ENCODE results near the gene FAM43A.

Gene FAM43A

DNA sequence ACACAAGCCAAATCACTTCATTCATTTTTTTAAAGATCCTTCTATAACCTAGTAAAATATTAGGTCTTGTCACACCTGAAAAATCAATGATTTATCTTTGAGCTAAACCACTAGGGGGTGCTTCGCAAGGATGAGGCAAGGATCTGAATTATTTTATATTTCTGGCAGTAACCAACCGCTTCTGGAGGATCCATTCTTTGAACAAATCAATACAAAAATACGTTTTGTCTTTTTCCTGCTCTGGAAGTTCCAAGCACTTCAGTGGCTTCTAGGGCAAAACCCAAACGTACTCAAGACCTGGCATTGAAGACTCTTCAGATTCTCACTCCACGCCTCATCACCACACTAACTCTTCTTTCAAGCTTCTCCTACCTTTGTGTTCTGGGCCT is 14.2 kb upstream of the FAM43A start:
- H3K4me2 ChIP-seq (ENCODE audit: low read length, poor library complexity, severe bottlenecking): peak overlapping the region; percentile 78
- H3K4ac ChIP-seq (ENCODE audit: low read depth in 1 of 2, low read length in 2 of 2): no peak overlapping the region
- peaks cover 0 to 8% of the 10 kb centered on the region in 2 experiments for H3K27me3 ChIP-seq (ENCODE audit: control insufficient read depth in 1 of 2, insufficient read depth in 1 of 2, low read length in 2 of 2)
- H4K8ac ChIP-seq (ENCODE audit: low read length): peak overlapping the region; percentile 27
- H2AFZ ChIP-seq (ENCODE audit: low read depth, low read length): peak overlapping the region; percentile 68
- H3K18ac ChIP-seq (ENCODE audit: low read depth in 1 of 2, low read length in 2 of 2): no peak overlapping the region
- H2BK12ac ChIP-seq (ENCODE audit: low read length in 2 of 2): no peak overlapping the region
- H3K36me3 ChIP-seq (ENCODE audit: control insufficient read depth in 1 of 2, insufficient read depth in 2 of 2, low read depth in 1 of 2, low read length in 2 of 2): peaks cover 4 to 27% of the 10 kb centered on the region in 2 experiments
- H3K4me3 ChIP-seq (ENCODE audit: insufficient read depth in 1 of 2, low read depth in 1 of 2, low read length in 2 of 2): peak overlapping the region; percentile 83 to 98
- H2BK120ac ChIP-seq (ENCODE audit: low read depth, low read length): no peak overlapping the region
- no peak overlapping the region for H3K23ac ChIP-seq (ENCODE audit: low read length in 2 of 2)
- no peak overlapping the region for H2BK15ac ChIP-seq (ENCODE audit: low read depth, poor library complexity, severe bottlenecking)
- H3K27ac ChIP-seq (ENCODE audit: low read length, poor library complexity, severe bottlenecking): peak overlapping the region; percentile 13
- 0% methylated on average over 5 of the region's 5 CpGs for WGBS
- H3K14ac ChIP-seq (ENCODE audit: low read length in 2 of 2): no peak overlapping the region
- no peaks in the 10 kb centered on the region for H3K4me1 ChIP-seq (ENCODE audit: control insufficient read depth, insufficient read depth, low read depth, low read length)
- peak overlapping the region; percentile 99 for H3K9ac ChIP-seq (ENCODE audit: low read length)
- no peak overlapping the region for H4K91ac ChIP-seq (ENCODE audit: low read length)
- peak; percentile 60 for DNase-seq
- H3K9me3 ChIP-seq (ENCODE audit: control insufficient read depth, low read length): no peaks in the 10 kb centered on the region
- no peak overlapping the region for H2AK5ac ChIP-seq (ENCODE audit: low read length, severe bottlenecking)
- H2BK5ac ChIP-seq (ENCODE audit: low read depth, low read length, poor library complexity, severe bottlenecking): no peak overlapping the region
- peaks cover 10% of the 10 kb centered on the region for H3K79me1 ChIP-seq (replicated peaks; ENCODE audit: low read length, poor library complexity, severe bottlenecking)

DNA sequence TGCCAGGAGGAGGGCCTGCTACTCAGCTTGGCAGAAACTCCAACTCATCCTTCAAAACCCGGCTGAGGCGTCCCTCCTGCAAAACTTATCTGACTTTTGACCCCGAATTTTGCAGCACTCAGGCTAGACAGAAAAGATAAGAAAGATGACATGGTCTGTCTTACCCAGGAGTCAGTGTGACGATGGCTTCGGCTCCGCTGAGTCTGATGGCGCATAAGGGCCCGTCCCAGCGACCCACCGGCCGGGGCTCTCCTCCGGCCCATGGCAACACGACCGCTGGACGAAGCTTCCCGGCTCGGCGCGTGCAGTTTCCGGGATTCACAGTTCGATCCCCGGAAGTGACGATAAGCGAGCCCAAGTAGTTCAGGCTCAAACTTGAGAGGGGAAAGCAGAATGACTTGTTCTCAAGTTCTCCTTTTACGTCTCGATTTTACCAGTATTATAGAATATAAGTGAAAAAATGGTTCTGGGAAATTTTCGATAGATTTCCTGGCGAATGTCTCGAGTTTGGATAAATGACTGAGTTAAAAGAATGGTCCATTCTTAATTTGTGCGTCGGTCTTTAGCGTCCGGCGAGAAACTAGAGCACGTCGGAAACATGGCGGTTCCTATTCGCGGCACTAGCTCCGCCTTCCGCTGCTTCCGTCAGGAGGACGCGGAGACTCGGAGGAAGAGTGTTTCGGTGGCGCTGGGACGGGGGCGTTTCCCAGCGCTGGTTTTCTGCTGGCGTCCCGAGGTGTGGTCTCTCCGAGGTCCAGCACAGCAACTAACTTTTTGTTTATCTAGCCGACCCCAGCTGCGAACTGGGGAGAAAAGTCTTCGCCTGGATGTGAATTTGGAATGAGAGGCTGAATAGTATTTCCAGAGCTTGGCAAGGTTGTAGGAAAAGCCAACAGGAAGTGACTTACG is 13.5 kb upstream of the FAM43A start, which contains the start of gene LSG1:
Gene LSG1, minus strand, starts transcription at position 292 of the 909 bp plus-strand sequence. Its CDS starts 29 bp downstream, at position 263.
- Histone ChIP-seq H3K27ac (ENCODE audit: low read length, poor library complexity, severe bottlenecking) (peak within 1 kb of the TSS; percentile 89), H3K4me1 (ENCODE audit: control insufficient read depth, insufficient read depth, low read depth, low read length) (no peaks in the 10 kb centered on the region), H2BK12ac (ENCODE audit: low read length in 2 of 2) (no peak within 1 kb of the TSS), H2BK15ac (ENCODE audit: low read depth, poor library complexity, severe bottlenecking) (no peak within 1 kb of the TSS), H3K23ac (ENCODE audit: low read length in 2 of 2) (no peak within 1 kb of the TSS), H3K4ac (ENCODE audit: low read depth in 1 of 2, low read length in 2 of 2) (peak within 1 kb of the TSS in 1 of 2 experiments; percentile 89), H3K79me1 (replicated peaks; ENCODE audit: low read length, poor library complexity, severe bottlenecking) (peaks cover 8% of the 10 kb centered on the region), H2BK120ac (ENCODE audit: low read depth, low read length) (no peak within 1 kb of the TSS), H4K91ac (ENCODE audit: low read length) (no peak within 1 kb of the TSS), H2AK5ac (ENCODE audit: low read length, severe bottlenecking) (no peak within 1 kb of the TSS), H3K36me3 (ENCODE audit: control insufficient read depth in 1 of 2, insufficient read depth in 2 of 2, low read depth in 1 of 2, low read length in 2 of 2) (peaks cover 0 to 23% of the 10 kb centered on the region in 2 experiments), H2BK5ac (ENCODE audit: low read depth, low read length, poor library complexity, severe bottlenecking) (no peak within 1 kb of the TSS), H3K18ac (ENCODE audit: low read depth in 1 of 2, low read length in 2 of 2) (peak within 1 kb of the TSS in 1 of 2 experiments; percentile 55), H3K4me3 (ENCODE audit: insufficient read depth in 1 of 2, low read depth in 1 of 2, low read length in 2 of 2) (peak within 1 kb of the TSS; percentile 83 to 98), H3K9me3 (ENCODE audit: control insufficient read depth, low read length) (no peaks in the 10 kb centered on the region), H3K9ac (ENCODE audit: low read length) (peak within 1 kb of the TSS; percentile 99), H2AFZ (ENCODE audit: low read depth, low read length) (peak within 1 kb of the TSS; percentile 68), H3K4me2 (ENCODE audit: low read length, poor library complexity, severe bottlenecking) (peak within 1 kb of the TSS; percentile 78), H4K8ac (ENCODE audit: low read length) (peak within 1 kb of the TSS; percentile 27), H3K14ac (ENCODE audit: low read length in 2 of 2) (no peak within 1 kb of the TSS), H3K27me3 (ENCODE audit: control insufficient read depth in 1 of 2, insufficient read depth in 1 of 2, low read length in 2 of 2) (peaks cover 6 to 13% of the 10 kb centered on the region in 2 experiments)
- peak; percentile 97 for DNase-seq
- WGBS: 1% methylated on average over 56 of the region's 57 CpGs

DNA sequence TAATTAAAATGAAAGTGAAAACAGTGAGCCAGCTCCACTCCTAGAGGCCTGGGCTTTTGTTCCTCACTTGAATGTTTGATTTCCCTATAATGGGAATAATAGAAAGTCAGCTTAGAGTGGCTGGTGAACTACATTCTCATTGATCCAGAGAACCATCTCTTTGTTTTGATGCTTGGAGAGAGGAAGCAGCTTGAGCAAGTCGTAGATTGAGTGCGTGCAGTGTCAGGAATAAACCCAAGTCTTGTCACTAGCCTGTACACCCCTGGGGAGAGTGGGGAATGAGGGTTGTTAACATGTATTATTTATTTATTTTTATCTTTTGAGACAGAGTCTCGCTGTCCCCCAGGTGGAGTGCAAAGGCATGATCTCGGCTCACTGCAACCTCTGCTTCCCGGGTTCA is 12.8 kb upstream of the FAM43A start:
- DNase-seq: no peak
- no peak overlapping the region for H3K14ac ChIP-seq (ENCODE audit: low read length in 2 of 2)
- H2BK5ac ChIP-seq (ENCODE audit: low read depth, low read length, poor library complexity, severe bottlenecking): no peak overlapping the region
- H3K23ac ChIP-seq (ENCODE audit: low read length in 2 of 2): no peak overlapping the region
- no peak overlapping the region for H3K27ac ChIP-seq (ENCODE audit: low read length, poor library complexity, severe bottlenecking)
- WGBS: 60% methylated on average over 5 of the region's 5 CpGs
- peaks cover 8% of the 10 kb centered on the region for H3K79me1 ChIP-seq (replicated peaks; ENCODE audit: low read length, poor library complexity, severe bottlenecking)
- no peak overlapping the region for H2BK12ac ChIP-seq (ENCODE audit: low read length in 2 of 2)
- H3K4ac ChIP-seq (ENCODE audit: low read depth in 1 of 2, low read length in 2 of 2): no peak overlapping the region
- no peak overlapping the region for H2AK5ac ChIP-seq (ENCODE audit: low read length, severe bottlenecking)
- no peak overlapping the region for H3K18ac ChIP-seq (ENCODE audit: low read depth in 1 of 2, low read length in 2 of 2)
- H4K91ac ChIP-seq (ENCODE audit: low read length): no peak overlapping the region
- H3K36me3 ChIP-seq (ENCODE audit: control insufficient read depth in 1 of 2, insufficient read depth in 2 of 2, low read depth in 1 of 2, low read length in 2 of 2): peaks cover 0 to 23% of the 10 kb centered on the region in 2 experiments
- H3K27me3 ChIP-seq (ENCODE audit: control insufficient read depth in 1 of 2, insufficient read depth in 1 of 2, low read length in 2 of 2): peaks cover 8 to 20% of the 10 kb centered on the region in 2 experiments
- H3K9ac ChIP-seq (ENCODE audit: low read length): peak overlapping the region; percentile 99
- H3K4me1 ChIP-seq (ENCODE audit: control insufficient read depth, insufficient read depth, low read depth, low read length): no peaks in the 10 kb centered on the region
- no peaks in the 10 kb centered on the region for H3K9me3 ChIP-seq (ENCODE audit: control insufficient read depth, low read length)
- H4K8ac ChIP-seq (ENCODE audit: low read length): no peak overlapping the region
- peak overlapping the region in 1 of 2 experiments; percentile 98 for H3K4me3 ChIP-seq (ENCODE audit: insufficient read depth in 1 of 2, low read depth in 1 of 2, low read length in 2 of 2)
- H2AFZ ChIP-seq (ENCODE audit: low read depth, low read length): no peak overlapping the region
- H3K4me2 ChIP-seq (ENCODE audit: low read length, poor library complexity, severe bottlenecking): peak overlapping the region; percentile 66
- H2BK15ac ChIP-seq (ENCODE audit: low read depth, poor library complexity, severe bottlenecking): no peak overlapping the region
- no peak overlapping the region for H2BK120ac ChIP-seq (ENCODE audit: low read depth, low read length)

DNA sequence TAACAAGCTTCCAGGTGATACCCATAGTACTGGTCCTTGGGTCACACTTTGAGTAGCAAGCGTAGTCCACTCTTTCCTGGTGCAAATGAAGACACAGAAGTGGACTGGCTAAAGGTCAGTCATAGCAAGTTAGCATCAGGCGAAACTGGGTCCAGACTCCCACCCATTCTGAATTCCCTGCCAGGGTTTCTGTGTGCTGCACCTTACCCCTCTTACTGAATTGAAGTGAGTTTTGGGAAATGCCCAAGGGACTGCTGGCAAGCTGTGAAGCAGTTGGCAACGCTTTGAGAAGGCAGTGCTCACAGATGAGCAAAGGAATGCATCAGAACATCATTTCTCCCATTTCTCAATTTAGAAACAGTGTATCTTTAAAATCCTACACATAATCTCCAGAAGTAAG is 11.9 kb upstream of the FAM43A start:
- no peaks in the 10 kb centered on the region for H3K9me3 ChIP-seq (ENCODE audit: control insufficient read depth, low read length)
- 85% methylated on average over 3 of the region's 3 CpGs for WGBS
- H2BK15ac ChIP-seq (ENCODE audit: low read depth, poor library complexity, severe bottlenecking): no peak overlapping the region
- H2AK5ac ChIP-seq (ENCODE audit: low read length, severe bottlenecking): no peak overlapping the region
- H2BK5ac ChIP-seq (ENCODE audit: low read depth, low read length, poor library complexity, severe bottlenecking): no peak overlapping the region
- H3K9ac ChIP-seq (ENCODE audit: low read length): no peak overlapping the region
- H3K27ac ChIP-seq (ENCODE audit: low read length, poor library complexity, severe bottlenecking): no peak overlapping the region
- H3K4me2 ChIP-seq (ENCODE audit: low read length, poor library complexity, severe bottlenecking): no peak overlapping the region
- no peak overlapping the region for H3K14ac ChIP-seq (ENCODE audit: low read length in 2 of 2)
- H3K4me1 ChIP-seq (ENCODE audit: control insufficient read depth, insufficient read depth, low read depth, low read length): no peaks in the 10 kb centered on the region
- H2AFZ ChIP-seq (ENCODE audit: low read depth, low read length): no peak overlapping the region
- H3K27me3 ChIP-seq (ENCODE audit: control insufficient read depth in 1 of 2, insufficient read depth in 1 of 2, low read length in 2 of 2): peaks cover 8 to 20% of the 10 kb centered on the region in 2 experiments
- H3K23ac ChIP-seq (ENCODE audit: low read length in 2 of 2): no peak overlapping the region
- no peak overlapping the region for H3K4me3 ChIP-seq (ENCODE audit: insufficient read depth in 1 of 2, low read depth in 1 of 2, low read length in 2 of 2)
- no peak overlapping the region for H3K18ac ChIP-seq (ENCODE audit: low read depth in 1 of 2, low read length in 2 of 2)
- no peak overlapping the region for H2BK120ac ChIP-seq (ENCODE audit: low read depth, low read length)
- DNase-seq: no peak
- H3K36me3 ChIP-seq (ENCODE audit: control insufficient read depth in 1 of 2, insufficient read depth in 2 of 2, low read depth in 1 of 2, low read length in 2 of 2): peaks cover 0 to 14% of the 10 kb centered on the region in 2 experiments
- no peak overlapping the region for H3K4ac ChIP-seq (ENCODE audit: low read depth in 1 of 2, low read length in 2 of 2)
- no peak overlapping the region for H4K91ac ChIP-seq (ENCODE audit: low read length)
- no peak overlapping the region for H2BK12ac ChIP-seq (ENCODE audit: low read length in 2 of 2)
- H4K8ac ChIP-seq (ENCODE audit: low read length): no peak overlapping the region
- H3K79me1 ChIP-seq (replicated peaks; ENCODE audit: low read length, poor library complexity, severe bottlenecking): peaks cover 5% of the 10 kb centered on the region
